ENCODE measurements around the gene MAPK8IP3. TPM values are rescaled to one million over a fixed set of nuclear protein-coding genes. Genes with fewer than 3 reads are reported as not detected.

Gene MAPK8IP3
- total and polyA plus RNA-seq, 9 of the 15 experiments (the other 6 are each of a cell fraction or from before 2014, with no cell fraction given): 0.17 to 58.7 (median 16.7) TPM

GRCh38 chr16:1817716-1818115 is 111.7 kb downstream of the MAPK8IP3 start:
- POLR2A ChIA-PET: no interaction called here
- H3K36me3 ChIP-seq (ENCODE audit: control insufficient read depth, insufficient read depth, low read length): peaks cover 3% of the 10 kb centered on the region; the same call in 1 of the 3 replicates
- in situ Hi-C loops (cut with MboI): no loop called here
- H3K9ac ChIP-seq (ENCODE audit: insufficient read depth in 1 of 2, low read depth in 2 of 2, low read length in 2 of 2): no peak overlapping the region
- H3K4me3 ChIP-seq: no peak overlapping the region
- DNase-seq (ENCODE audit: extremely low read depth in 1 of 4, low spot score in 3 of 4) (no peak), ATAC-seq (no peak), FAIRE-seq (no peak)
- H4K20me1 ChIP-seq (replicated peaks; ENCODE audit: control insufficient read depth, insufficient read depth, low read length): no peaks in the 10 kb centered on the region
- TF ChIP-seq ZNF695 (CRISPR knock-in tag; IDR thresholded peaks at IDR 0.05): no peak
- no peak for TF ChIP-seq ZHX1 (conservative IDR thresholded peaks at IDR 0.05; ENCODE audit: low read length)
- 0 out of 2 replicates have a peak, but pooled peaks have one; percentile 8 for TF ChIP-seq RBFOX2 (IDR thresholded peaks at IDR 0.05; ENCODE audit: low read depth, low read length)
- no peak for TF ChIP-seq ELK3 (CRISPR knock-in tag; IDR thresholded peaks at IDR 0.05)
- no TSS peak for BruUV-seq (replicated peaks)
- no peak overlapping the region for H3K27ac ChIP-seq (ENCODE audit: extremely low read depth, low read depth, low read length)
- CTCF ChIA-PET (ENCODE audit: low intra/inter-chr PET ratio): no interaction called here
- no peaks in the 10 kb centered on the region for H3K79me2 ChIP-seq (ENCODE audit: control insufficient read depth, insufficient read depth, low read length)
- H3K4me1 ChIP-seq (replicated peaks in 1 of 2; ENCODE audit: control insufficient read depth in 2 of 2, insufficient read depth in 2 of 2, low read length in 2 of 2): peaks cover 0 to 49% of the 10 kb centered on the region in 2 experiments; a peak in 3 of 5 replicates
- no peaks in the 10 kb centered on the region for H3K9me1 ChIP-seq (ENCODE audit: control insufficient read depth, insufficient read depth, low read length)
- H3K27me3 ChIP-seq (ENCODE audit: control insufficient read depth in 2 of 2, insufficient read depth in 2 of 2, low read length in 2 of 2): no peaks in the 10 kb centered on the region
- H2AFZ ChIP-seq (ENCODE audit: low read depth, low read length): no peak overlapping the region
- no peak overlapping the region for H3K4me2 ChIP-seq (ENCODE audit: insufficient read depth, low read length)
- WGBS (ENCODE audit: insufficient coverage, low coverage, missing lambda C conversion rate): 88% methylated on average over 16 of the region's 17 CpGs
- intact Hi-C loops (cut with micrococcal nuclease): no loop called here
- no peaks in the 10 kb centered on the region for H3K9me3 ChIP-seq (replicated peaks; ENCODE audit: control insufficient read depth, insufficient read depth, low read depth, low read length)
